Lower lobe of right lung (tissue), 2 donors: Measurements from ENCODE around the gene AP3B2. TPM values are rescaled to one million over a fixed set of nuclear protein-coding genes. Genes with fewer than 3 reads are reported as not detected.

Experiments
- ATAC-seq, 2 donors: fragments of 200-7000 bp; cut with Tn5 transposase; one replicate each; pipeline ENCODE4 v1.9.1; 2020 to 2022; ENCODE audit warnings: mild to moderate bottlenecking in 2 of 2, moderate library complexity in 2 of 2
- DNase-seq: peaks from one replicate; pipeline ENCODE4 v3.0.0-alpha.2; 2020
- H3K27ac ChIP-seq: fragments of 200-600 bp; one replicate; pipeline ENCODE4 v1.8.0; 2022
- H3K27me3 ChIP-seq: fragments of 200-600 bp; one replicate; pipeline ENCODE4 v1.8.0; 2022; ENCODE audit warnings: low read depth
- H3K36me3 ChIP-seq: fragments of 200-600 bp; one replicate; pipeline ENCODE4 v1.8.0; 2022; ENCODE audit warnings: mild to moderate bottlenecking
- H3K4me1 ChIP-seq: fragments of 200-600 bp; one replicate; pipeline ENCODE4 v1.8.0; 2022
- H3K4me3 ChIP-seq: fragments of 200-600 bp; one replicate; pipeline ENCODE4 v1.8.0; 2022; ENCODE audit warnings: mild to moderate bottlenecking
- H3K9me3 ChIP-seq: fragments of 200-600 bp; one replicate; pipeline ENCODE4 v1.8.0; 2022
- CTCF ChIP-seq: fragments of 200-600 bp; IDR thresholded peaks from one replicate; pipeline ENCODE4 v1.8.0; 2022; ENCODE audit warnings: antibody characterized with exemption, mild to moderate bottlenecking
- intact Hi-C: fragments of 100-400 bp; cut with DNase I; formaldehyde crosslinking; loops from one replicate; pipeline ENCODE4 v1.11.0; 2022
- total RNA-seq: library from RNA; stranded (reverse); fragmentation: NEBNext Ultra II Directional; extraction: Animal tissue kit (Norgen Biotek cat#: 25700); gene quantifications from one replicate; pipeline ENCODE4 v1.2.1, GENCODE V29; 2021
- donor health status: DM: no; HTN: yes; CAD: no; lungs with severe emphysema.

Gene AP3B2
- total RNA-seq, 1 donor from 2014 or later: 3.0 TPM

- Histone ChIP-seq H3K36me3 (no peaks in the 10 kb centered on the region), H3K9me3 (no peaks in the 10 kb centered on the region), H3K27me3 (no peaks in the 10 kb centered on the region), H3K4me3 (no peak overlapping the region), H3K4me1 (no peaks in the 10 kb centered on the region), H3K27ac (no peak overlapping the region)
- DNase-seq: no peak
- no peak for TF ChIP-seq CTCF
- no peak for ATAC-seq
- intact Hi-C loops: no loop called here
These were observed 98.3 kb downstream of the AP3B2 start for GRCh38 chr15:82611348-82611747.

Other genes starting within 250 kb of the AP3B2 start
- 1,182 TPM for gene RPS17, start 169.4 kb downstream of the AP3B2 start, total RNA-seq
- gene CPEB1, start 62.5 kb downstream of the AP3B2 start, total RNA-seq: 2.7 TPM
- gene FSD2, start 96.2 kb upstream of the AP3B2 start, total RNA-seq: 0.18 TPM
- gene WHAMM, start 99.8 kb upstream of the AP3B2 start, total RNA-seq: 9.9 TPM
- 16.2 TPM for gene HOMER2, start 242.8 kb upstream of the AP3B2 start, total RNA-seq